Measurements from ENCODE around the gene PLEKHA3.

Gene PLEKHA3

DNA sequence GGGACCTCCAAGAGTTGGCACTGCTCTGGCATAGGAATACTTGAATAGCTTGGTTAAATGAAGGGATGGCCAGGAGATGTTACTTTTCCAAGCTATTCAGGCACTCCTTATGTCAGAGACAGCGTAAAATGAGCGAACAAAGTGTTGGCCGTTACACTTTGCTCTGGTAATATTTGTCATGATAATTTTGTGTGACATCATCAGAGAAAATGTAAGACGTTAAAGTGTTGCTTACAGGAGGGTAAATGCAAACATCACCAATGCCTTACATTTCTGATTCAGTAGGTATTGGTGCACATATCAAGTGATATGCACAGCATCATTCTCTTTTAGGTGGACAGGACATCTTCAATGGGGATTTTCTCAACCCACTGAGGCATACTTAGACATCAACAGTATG, 46.0 kb downstream of the PLEKHA3 start:
- no peak overlapping the region for H3K9ac ChIP-seq (ENCODE audit: low read length)
- 88% methylated on average over 3 of the region's 4 CpGs for WGBS
- no peak overlapping the region for H3K4ac ChIP-seq (ENCODE audit: low read depth in 1 of 2, low read length in 2 of 2)
- H2BK120ac ChIP-seq (ENCODE audit: low read depth, low read length): no peak overlapping the region
- H2AK5ac ChIP-seq (ENCODE audit: low read length, severe bottlenecking): no peak overlapping the region
- H2AFZ ChIP-seq (ENCODE audit: low read depth, low read length): no peak overlapping the region
- no peak overlapping the region for H3K18ac ChIP-seq (ENCODE audit: low read depth in 1 of 2, low read length in 2 of 2)
- H3K23ac ChIP-seq (ENCODE audit: low read length in 2 of 2): no peak overlapping the region
- no peaks in the 10 kb centered on the region for H3K9me3 ChIP-seq (ENCODE audit: control insufficient read depth, low read length)
- peaks cover 2% of the 10 kb centered on the region for H3K4me1 ChIP-seq (ENCODE audit: control insufficient read depth, insufficient read depth, low read depth, low read length)
- no peak overlapping the region for H4K8ac ChIP-seq (ENCODE audit: low read length)
- no peak overlapping the region for H3K27ac ChIP-seq (ENCODE audit: low read length, poor library complexity, severe bottlenecking)
- no peak overlapping the region for H3K14ac ChIP-seq (ENCODE audit: low read length in 2 of 2)
- no peak overlapping the region for H2BK5ac ChIP-seq (ENCODE audit: low read depth, low read length, poor library complexity, severe bottlenecking)
- H2BK12ac ChIP-seq (ENCODE audit: low read length in 2 of 2): no peak overlapping the region
- DNase-seq: no peak
- H3K4me2 ChIP-seq (ENCODE audit: low read length, poor library complexity, severe bottlenecking): no peak overlapping the region
- no peaks in the 10 kb centered on the region for H3K27me3 ChIP-seq (ENCODE audit: control insufficient read depth in 1 of 2, insufficient read depth in 1 of 2, low read length in 2 of 2)
- H3K4me3 ChIP-seq (ENCODE audit: insufficient read depth in 1 of 2, low read depth in 1 of 2, low read length in 2 of 2): no peak overlapping the region
- no peak overlapping the region for H2BK15ac ChIP-seq (ENCODE audit: low read depth, poor library complexity, severe bottlenecking)
- H3K79me1 ChIP-seq (replicated peaks; ENCODE audit: low read length, poor library complexity, severe bottlenecking): peaks cover 17% of the 10 kb centered on the region
- H4K91ac ChIP-seq (ENCODE audit: low read length): no peak overlapping the region
- H3K36me3 ChIP-seq (ENCODE audit: control insufficient read depth in 1 of 2, insufficient read depth in 2 of 2, low read depth in 1 of 2, low read length in 2 of 2): peaks cover 1 to 3% of the 10 kb centered on the region in 2 experiments

DNA sequence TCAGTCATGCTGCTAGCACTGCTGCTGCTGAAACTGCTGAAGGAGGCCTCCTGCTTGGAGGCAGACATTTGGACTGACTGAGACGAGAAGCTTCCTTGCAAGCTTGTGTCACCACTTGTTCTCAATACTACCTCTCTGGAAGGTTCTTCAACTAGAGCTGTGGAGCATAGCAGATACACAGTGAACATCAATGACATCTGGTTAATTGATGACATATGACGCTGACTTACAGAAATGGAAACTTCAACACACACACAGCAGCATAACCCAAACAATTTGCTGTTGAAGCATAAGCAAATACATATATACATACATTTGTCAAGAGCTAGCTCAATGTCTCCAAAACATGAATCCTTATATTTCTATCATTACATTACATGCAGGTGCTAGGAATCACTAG, 47.3 kb downstream of the PLEKHA3 start:
- Histone ChIP-seq H3K4ac (ENCODE audit: low read depth in 1 of 2, low read length in 2 of 2) (no peak overlapping the region), H2BK120ac (ENCODE audit: low read depth, low read length) (no peak overlapping the region), H3K9me3 (ENCODE audit: control insufficient read depth, low read length) (no peaks in the 10 kb centered on the region), H3K36me3 (ENCODE audit: control insufficient read depth in 1 of 2, insufficient read depth in 2 of 2, low read depth in 1 of 2, low read length in 2 of 2) (peaks cover 14 to 17% of the 10 kb centered on the region in 2 experiments), H3K79me1 (replicated peaks; ENCODE audit: low read length, poor library complexity, severe bottlenecking) (peaks cover 28% of the 10 kb centered on the region), H3K4me3 (ENCODE audit: insufficient read depth in 1 of 2, low read depth in 1 of 2, low read length in 2 of 2) (no peak overlapping the region), H2AK5ac (ENCODE audit: low read length, severe bottlenecking) (no peak overlapping the region), H4K8ac (ENCODE audit: low read length) (no peak overlapping the region), H3K9ac (ENCODE audit: low read length) (no peak overlapping the region), H3K27me3 (ENCODE audit: control insufficient read depth in 1 of 2, insufficient read depth in 1 of 2, low read length in 2 of 2) (no peaks in the 10 kb centered on the region), H3K4me2 (ENCODE audit: low read length, poor library complexity, severe bottlenecking) (no peak overlapping the region), H3K4me1 (ENCODE audit: control insufficient read depth, insufficient read depth, low read depth, low read length) (peaks cover 2% of the 10 kb centered on the region), H2AFZ (ENCODE audit: low read depth, low read length) (peak overlapping the region; percentile 29), H3K14ac (ENCODE audit: low read length in 2 of 2) (no peak overlapping the region), H2BK12ac (ENCODE audit: low read length in 2 of 2) (no peak overlapping the region), H3K23ac (ENCODE audit: low read length in 2 of 2) (no peak overlapping the region), H4K91ac (ENCODE audit: low read length) (no peak overlapping the region), H3K27ac (ENCODE audit: low read length, poor library complexity, severe bottlenecking) (no peak overlapping the region), H2BK5ac (ENCODE audit: low read depth, low read length, poor library complexity, severe bottlenecking) (no peak overlapping the region), H3K18ac (ENCODE audit: low read depth in 1 of 2, low read length in 2 of 2) (no peak overlapping the region), H2BK15ac (ENCODE audit: low read depth, poor library complexity, severe bottlenecking) (no peak overlapping the region)
- no peak for DNase-seq
- WGBS: 100% methylated on average over 2 of the region's 2 CpGs

DNA sequence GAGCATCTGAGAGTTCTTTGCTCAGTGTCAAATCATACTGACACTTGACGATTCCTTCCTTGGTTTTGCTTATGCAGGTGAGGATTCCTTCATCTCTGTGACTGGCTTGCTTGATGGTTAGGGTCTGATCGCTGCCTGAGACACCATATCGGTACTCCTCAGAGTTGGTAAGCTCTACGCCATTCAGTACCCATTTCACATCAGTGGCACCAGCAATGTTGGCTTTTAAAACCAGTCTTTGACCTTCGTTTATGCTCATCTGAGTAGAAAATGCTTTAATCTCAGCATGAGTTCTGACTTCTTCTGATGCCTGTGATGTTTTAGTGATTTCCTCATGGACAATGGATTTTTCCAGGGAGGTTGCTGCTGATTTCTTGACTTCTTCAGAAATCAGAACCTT, 48.4 kb downstream of the PLEKHA3 start:
- Histone ChIP-seq H4K8ac (ENCODE audit: low read length) (no peak overlapping the region), H3K4me3 (ENCODE audit: insufficient read depth in 1 of 2, low read depth in 1 of 2, low read length in 2 of 2) (no peak overlapping the region), H2BK120ac (ENCODE audit: low read depth, low read length) (no peak overlapping the region), H2BK15ac (ENCODE audit: low read depth, poor library complexity, severe bottlenecking) (no peak overlapping the region), H2AK5ac (ENCODE audit: low read length, severe bottlenecking) (no peak overlapping the region), H3K14ac (ENCODE audit: low read length in 2 of 2) (no peak overlapping the region), H2BK5ac (ENCODE audit: low read depth, low read length, poor library complexity, severe bottlenecking) (no peak overlapping the region), H3K9ac (ENCODE audit: low read length) (no peak overlapping the region), H3K27me3 (ENCODE audit: control insufficient read depth in 1 of 2, insufficient read depth in 1 of 2, low read length in 2 of 2) (no peaks in the 10 kb centered on the region), H3K18ac (ENCODE audit: low read depth in 1 of 2, low read length in 2 of 2) (no peak overlapping the region), H3K36me3 (ENCODE audit: control insufficient read depth in 1 of 2, insufficient read depth in 2 of 2, low read depth in 1 of 2, low read length in 2 of 2) (peaks cover 22 to 25% of the 10 kb centered on the region in 2 experiments), H3K4ac (ENCODE audit: low read depth in 1 of 2, low read length in 2 of 2) (no peak overlapping the region), H3K4me2 (ENCODE audit: low read length, poor library complexity, severe bottlenecking) (no peak overlapping the region), H4K91ac (ENCODE audit: low read length) (no peak overlapping the region), H2AFZ (ENCODE audit: low read depth, low read length) (no peak overlapping the region), H3K4me1 (ENCODE audit: control insufficient read depth, insufficient read depth, low read depth, low read length) (peaks cover 2% of the 10 kb centered on the region), H3K23ac (ENCODE audit: low read length in 2 of 2) (no peak overlapping the region), H3K79me1 (replicated peaks; ENCODE audit: low read length, poor library complexity, severe bottlenecking) (peaks cover 37% of the 10 kb centered on the region), H2BK12ac (ENCODE audit: low read length in 2 of 2) (no peak overlapping the region), H3K9me3 (ENCODE audit: control insufficient read depth, low read length) (no peaks in the 10 kb centered on the region), H3K27ac (ENCODE audit: low read length, poor library complexity, severe bottlenecking) (no peak overlapping the region)
- WGBS: 95% methylated on average over 5 of the region's 5 CpGs
- DNase-seq: no peak

DNA sequence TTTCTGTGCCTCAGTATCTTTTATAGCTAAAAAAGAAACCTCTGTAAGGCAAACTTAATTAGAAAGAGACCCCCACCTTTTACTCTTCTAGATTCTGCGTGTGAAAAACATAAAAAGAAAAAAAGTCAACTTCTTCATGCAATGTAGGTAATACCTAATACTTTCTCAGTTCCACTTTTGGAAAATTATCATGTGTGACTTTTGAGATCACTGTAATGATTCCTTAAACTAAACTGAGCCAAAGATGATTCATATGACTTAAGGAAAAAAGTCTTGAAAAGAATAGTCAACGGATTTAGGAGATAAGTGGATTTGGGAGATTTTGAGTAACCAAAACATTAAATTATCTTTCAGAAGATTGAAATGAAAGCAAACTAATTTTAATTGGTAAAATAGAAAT, 48.9 kb downstream of the PLEKHA3 start:
- Histone ChIP-seq H3K36me3 (ENCODE audit: control insufficient read depth in 1 of 2, insufficient read depth in 2 of 2, low read depth in 1 of 2, low read length in 2 of 2) (peaks cover 22 to 30% of the 10 kb centered on the region in 2 experiments), H3K4me2 (ENCODE audit: low read length, poor library complexity, severe bottlenecking) (no peak overlapping the region), H2AK5ac (ENCODE audit: low read length, severe bottlenecking) (no peak overlapping the region), H3K18ac (ENCODE audit: low read depth in 1 of 2, low read length in 2 of 2) (no peak overlapping the region), H3K9ac (ENCODE audit: low read length) (no peak overlapping the region), H3K27me3 (ENCODE audit: control insufficient read depth in 1 of 2, insufficient read depth in 1 of 2, low read length in 2 of 2) (no peaks in the 10 kb centered on the region), H3K9me3 (ENCODE audit: control insufficient read depth, low read length) (no peaks in the 10 kb centered on the region), H3K79me1 (replicated peaks; ENCODE audit: low read length, poor library complexity, severe bottlenecking) (peaks cover 41% of the 10 kb centered on the region), H2BK120ac (ENCODE audit: low read depth, low read length) (no peak overlapping the region), H3K4me1 (ENCODE audit: control insufficient read depth, insufficient read depth, low read depth, low read length) (no peaks in the 10 kb centered on the region), H3K23ac (ENCODE audit: low read length in 2 of 2) (no peak overlapping the region), H3K4ac (ENCODE audit: low read depth in 1 of 2, low read length in 2 of 2) (no peak overlapping the region), H4K8ac (ENCODE audit: low read length) (no peak overlapping the region), H3K4me3 (ENCODE audit: insufficient read depth in 1 of 2, low read depth in 1 of 2, low read length in 2 of 2) (no peak overlapping the region), H2AFZ (ENCODE audit: low read depth, low read length) (no peak overlapping the region), H2BK15ac (ENCODE audit: low read depth, poor library complexity, severe bottlenecking) (no peak overlapping the region), H2BK5ac (ENCODE audit: low read depth, low read length, poor library complexity, severe bottlenecking) (no peak overlapping the region), H3K14ac (ENCODE audit: low read length in 2 of 2) (no peak overlapping the region), H4K91ac (ENCODE audit: low read length) (no peak overlapping the region), H2BK12ac (ENCODE audit: low read length in 2 of 2) (no peak overlapping the region), H3K27ac (ENCODE audit: low read length, poor library complexity, severe bottlenecking) (no peak overlapping the region)
- 100% methylated on average over 1 of the region's 2 CpGs for WGBS
- no peak for DNase-seq
